Endothelial cell of umbilical vein (primary cell): ENCODE measurements around the gene LOXL1. TPM values are rescaled to one million over a fixed set of nuclear protein-coding genes. Genes with fewer than 3 reads are reported as not detected.
A peak's percentile ranks its signal among the peaks of the same experiment; 100 is the strongest.

Source experiments
- BruUV-seq: library from RNA; stranded (reverse); fragments of 400-500 nt; replicated peaks from 2 replicates; lab custom pipeline; 2021; lab: Mats Ljungman, UMichigan
- CTCF ChIA-PET: fragments of 300-600, 350-600 bp; sonication (Branson Sonifier 250); formaldehyde crosslinking; loops from one replicate; lab custom pipeline; 2021; ENCODE audit warnings: antibody characterized with exemption, inconsistent platforms; lab: Charles Lee
- POLR2A ChIA-PET: fragments of 300-600, 350-600 bp; sonication (Branson Sonifier 250); formaldehyde crosslinking; loops from one replicate; lab custom pipeline; 2021; ENCODE audit warnings: antibody characterized with exemption, inconsistent platforms; lab: Charles Lee
- DNase-seq: peaks from one replicate; pipeline ENCODE4 v3.0.0-alpha.2; 2011; ENCODE audit warnings: low read depth, low spot score
- FAIRE-seq: peaks from 2 replicates; lab custom pipeline; 2011; peaks lifted over from hg19 to GRCh38; lab: Jason Lieb, UNC
- H2AFZ ChIP-seq: 2 replicates; pipeline ENCODE4 v1.6.0; 2012; ENCODE audit warnings: low read depth, low read length, control low read depth, inconsistent platforms
- H3K27ac ChIP-seq: 2 replicates; pipeline ENCODE4 v1.5.1; 2011; ENCODE audit warnings: low read depth, mild to moderate bottlenecking, control low read depth, low read length, moderate library complexity; ENCODE audit not compliant: insufficient read depth
- H3K27me3 ChIP-seq, 2 experiments: 2 replicates each; pipeline versions ENCODE4 v1.6.0 to v1.6.1; 2011; ENCODE audit warnings: low read length in 2 of 2, mixed read lengths in 1 of 2; ENCODE audit not compliant: control insufficient read depth in 2 of 2, insufficient read depth in 2 of 2
- H3K36me3 ChIP-seq, 2 experiments: 2 replicates in 1 of 2; 3 replicates in 1 of 2; pipeline ENCODE4 v1.5.1; 2011; ENCODE audit warnings: low read length in 2 of 2, mild to moderate bottlenecking in 1 of 2, moderate library complexity in 1 of 2; ENCODE audit not compliant: control insufficient read depth in 2 of 2, insufficient read depth in 2 of 2; ENCODE audit errors: extremely low read depth in 1 of 2
- H3K4me1 ChIP-seq: 3 replicates; pipeline ENCODE4 v1.5.1; 2011; ENCODE audit warnings: mild to moderate bottlenecking, low read length; ENCODE audit not compliant: control insufficient read depth, insufficient read depth; ENCODE audit errors: extremely low read depth
- H3K4me2 ChIP-seq: 2 replicates; pipeline ENCODE4 v1.6.1; 2011; ENCODE audit warnings: low read length, control low read depth, mixed read lengths; ENCODE audit not compliant: insufficient read depth
- H3K4me3 ChIP-seq, 3 experiments: fragments of 200-600 bp in 1 of 3; sonication (generic), shearing (Covaris generic) in 1 of 3; replicated peaks in 1 of 3; 2 replicates each; pipeline ENCODE4 v1.5.1; 2011 to 2016; ENCODE audit warnings: control low read depth in 3 of 3, low read length in 3 of 3, mild to moderate bottlenecking in 2 of 3, inconsistent platforms in 1 of 3, low read depth in 1 of 3, moderate library complexity in 1 of 3; ENCODE audit not compliant: insufficient read depth in 1 of 3
- H3K79me2 ChIP-seq: 2 replicates; pipeline ENCODE4 v1.6.0; 2012; ENCODE audit warnings: low read length, inconsistent platforms; ENCODE audit not compliant: control insufficient read depth, insufficient read depth
- H3K9ac ChIP-seq: replicated peaks from 2 replicates; pipeline ENCODE3; 2011; ENCODE audit warnings: low read length, control low read depth; ENCODE audit not compliant: insufficient read depth; ENCODE audit errors: extremely low read depth
- H3K9me1 ChIP-seq: replicated peaks from 3 replicates; pipeline ENCODE4 v1.6.0; 2011; ENCODE audit warnings: mild to moderate bottlenecking, low read length; ENCODE audit not compliant: control insufficient read depth, insufficient read depth; ENCODE audit errors: extremely low read depth
- H3K9me3 ChIP-seq: replicated peaks from 2 replicates; pipeline ENCODE4 v1.5.1; 2012; ENCODE audit warnings: low read length, inconsistent platforms; ENCODE audit not compliant: control insufficient read depth, insufficient read depth
- H4K20me1 ChIP-seq: replicated peaks from 2 replicates; pipeline ENCODE3; 2011; ENCODE audit warnings: mild to moderate bottlenecking, low read length; ENCODE audit not compliant: control insufficient read depth, insufficient read depth; ENCODE audit errors: extremely low read depth
- CTCF ChIP-seq, 2 donors: IDR thresholded peaks; 1 replicate in 1 of 2; 2 replicates in 1 of 2; pipeline ENCODE4 v1.5.1; 2011; ENCODE audit warnings: low read length in 2 of 2, mild to moderate bottlenecking in 2 of 2, moderate library complexity in 2 of 2, control low read depth in 1 of 2, inconsistent platforms in 1 of 2, low read depth in 1 of 2; ENCODE audit not compliant: insufficient read depth in 1 of 2; ENCODE audit errors: extremely low read depth in 1 of 2
- EZH2 ChIP-seq: IDR thresholded peaks from 2 replicates; pipeline ENCODE4 v1.6.1; 2012; ENCODE audit warnings: borderline replicate concordance, low read depth, mild to moderate bottlenecking, moderate library complexity, low read length, inconsistent platforms; ENCODE audit not compliant: severe bottlenecking
- FOS ChIP-seq: IDR thresholded peaks from 2 replicates; pipeline ENCODE4 v1.6.1; 2011; ENCODE audit warnings: mild to moderate bottlenecking, low read length, moderate library complexity, borderline replicate concordance; ENCODE audit not compliant: insufficient read depth
- GATA2 ChIP-seq: IDR thresholded peaks from 2 replicates; pipeline ENCODE4 v1.7.0; 2011; ENCODE audit warnings: low read depth, mild to moderate bottlenecking, moderate library complexity, mixed read lengths, low read length; ENCODE audit not compliant: insufficient read length, insufficient read depth
- JUN ChIP-seq: IDR thresholded peaks from 2 replicates; pipeline ENCODE4 v1.6.1; 2011; ENCODE audit warnings: borderline replicate concordance, low read depth; ENCODE audit not compliant: insufficient read length, insufficient read depth
- MAX ChIP-seq: IDR thresholded peaks from 2 replicates; pipeline ENCODE4 v1.6.1; 2011; ENCODE audit not compliant: insufficient read depth, insufficient read length
- MYC ChIP-seq: IDR thresholded peaks from one replicate; pipeline ENCODE4 v1.6.1; 2011; ENCODE audit warnings: mild to moderate bottlenecking, low read depth, low read length
- POLR2A ChIP-seq: IDR thresholded peaks from 2 replicates; pipeline ENCODE4 v1.6.1; 2012; ENCODE audit warnings: low read depth, mild to moderate bottlenecking, control low read depth, low read length
- POLR2AphosphoS5 ChIP-seq: IDR thresholded peaks from 2 replicates; pipeline ENCODE4 v1.6.1; 2012; ENCODE audit warnings: low read depth, mild to moderate bottlenecking, control low read depth, low read length, moderate library complexity; ENCODE audit not compliant: insufficient read depth
- dilution Hi-C: fragments of 300-500 bp; cut with MboI; formaldehyde crosslinking; loops from one replicate; pipeline ENCODE4 v1.15.0; 2019; ENCODE audit warnings: low sequenced_read_pairs; ENCODE audit not compliant: extremely low pct_ligation_motif_present
- intact Hi-C: fragments of 100-400 bp; cut with micrococcal nuclease; formaldehyde crosslinking; loops from one replicate; pipeline ENCODE4 v1.10.0; 2022
- polyA plus RNA-seq, 4 experiments: library from polyadenylated mRNA; depleted of rRNA in 3 of 4; stranded (reverse) in 3 of 4; unstranded in 1 of 4; fragments of >200 nt; gene quantifications; 2 replicates each; pipeline versions ENCODE4 v1.2.1 to v1.2.3, GENCODE V29; 2011 to 2012; ENCODE audit warnings: missing spikeins in 1 of 4
- total RNA-seq: library from RNA; stranded (reverse); gene quantifications from 2 replicates; pipeline ENCODE4 v1.2.3, GENCODE V29; 2021

Gene LOXL1
- total and polyA plus RNA-seq, 2 donors (not counting 3 experiments of a cell fraction or from before 2014, with no cell fraction given), result 5.2 to 14.4 TPM

- FAIRE-seq (no peak), DNase-seq (no peak)
- dilution Hi-C loops, result no loop called here
- CTCF ChIA-PET, result interaction anchor here (0.7 to 2.7 kb wide), 7 partner anchors 8 to 360 kb away, joined by 3 to 19 read pairs (median 3); no protein-coding TSS in a partner anchor
- no peak overlapping the region for H3K4me3 ChIP-seq
- no peaks in the 10 kb centered on the region for H3K27me3 ChIP-seq
- no peaks in the 10 kb centered on the region for H4K20me1 ChIP-seq
- no peak overlapping the region for H3K4me2 ChIP-seq
- POLR2A ChIA-PET, result no interaction called here
- no peak overlapping the region for H3K9ac ChIP-seq
- intact Hi-C loops, result no loop called here
- H3K9me1 ChIP-seq, result no peaks in the 10 kb centered on the region
- no peak overlapping the region for H3K27ac ChIP-seq
- no peaks in the 10 kb centered on the region for H3K9me3 ChIP-seq
- no TSS peak for BruUV-seq
- H3K79me2 ChIP-seq, result no peaks in the 10 kb centered on the region
- H2AFZ ChIP-seq, result peak overlapping the region; percentile 21
- TF ChIP-seq MYC, result no peak
- no peak for TF ChIP-seq POLR2AphosphoS5
- TF ChIP-seq FOS, result no peak
- no peak for TF ChIP-seq JUN
- no peak for TF ChIP-seq POLR2A
- H3K36me3 ChIP-seq, result no peaks in the 10 kb centered on the region
- H3K4me1 ChIP-seq, result peaks cover 15% of the 10 kb centered on the region
Measured at GRCh38 chr15:73955861-73956742, 29.8 kb downstream of the LOXL1 start.

- BruUV-seq, result no TSS peak
- no peak overlapping the region for H3K4me3 ChIP-seq
- peak; percentile 96 for FAIRE-seq
- no peak overlapping the region for H3K27ac ChIP-seq
- ChIA-PET POLR2A (no interaction called here), CTCF (interaction anchor here (0.7 to 2.7 kb wide), 7 partner anchors 8 to 359 kb away, joined by 3 to 19 read pairs (median 3); no protein-coding TSS in a partner anchor)
- H2AFZ ChIP-seq, result peak overlapping the region; percentile 21
- H3K4me2 ChIP-seq, result no peak overlapping the region
- H3K79me2 ChIP-seq, result no peaks in the 10 kb centered on the region
- dilution Hi-C loops, result no loop called here
- no peaks in the 10 kb centered on the region for H3K9me1 ChIP-seq
- H3K36me3 ChIP-seq, result no peaks in the 10 kb centered on the region
- no peaks in the 10 kb centered on the region for H4K20me1 ChIP-seq
- TF ChIP-seq EZH2, result no peak
- TF ChIP-seq POLR2A, result no peak
- no peak for TF ChIP-seq MYC
- TF ChIP-seq JUN, result peak; percentile 19
- peak; percentile 92 for TF ChIP-seq FOS
- TF ChIP-seq POLR2AphosphoS5, result peak; percentile 55
- no peak for TF ChIP-seq CTCF (IDR thresholded peaks at IDR 0.05; ENCODE audit: extremely low read depth in 1 of 2, insufficient read depth in 1 of 2, low read depth in 1 of 2, low read length in 2 of 2)
- no peak for TF ChIP-seq MAX
- no peak for TF ChIP-seq GATA2
- DNase-seq, result peak; percentile 77
- no peaks in the 10 kb centered on the region for H3K27me3 ChIP-seq
- intact Hi-C loops, result no loop called here
- H3K9ac ChIP-seq, result no peak overlapping the region
- H3K4me1 ChIP-seq, result peaks cover 10% of the 10 kb centered on the region
- no peaks in the 10 kb centered on the region for H3K9me3 ChIP-seq
Measured at GRCh38 chr15:73956743-73957135, 30.5 kb downstream of the LOXL1 start.
